H9 (cell line): Measurements from ENCODE around the gene EMX2. TPM values are rescaled to one million over a fixed set of nuclear protein-coding genes. Genes with fewer than 3 reads are reported as not detected.

ENCODE experiments used
- DNase-seq: peaks from one replicate; pipeline ENCODE4 v3.0.0-alpha.2; 2017
- H2AFZ ChIP-seq: one replicate; pipeline ENCODE4 v1.6.1; 2013; ENCODE audit warnings: mild to moderate bottlenecking, low read length, control low read depth, moderate library complexity
- H2AK5ac ChIP-seq: 2 replicates; pipeline ENCODE4 v1.6.1; 2013; ENCODE audit warnings: low read length, control low read depth, mixed read lengths; ENCODE audit not compliant: insufficient read length
- H2BK120ac ChIP-seq: one replicate; pipeline ENCODE4 v1.6.1; 2013; ENCODE audit warnings: low read depth, mild to moderate bottlenecking, low read length, control low read depth, inconsistent platforms; ENCODE audit not compliant: poor library complexity, severe bottlenecking
- H2BK12ac ChIP-seq: 2 replicates; pipeline ENCODE4 v1.6.1; 2013; ENCODE audit warnings: low read length, control low read depth, mixed read lengths, low read depth; ENCODE audit not compliant: insufficient read length
- H2BK15ac ChIP-seq: 2 replicates; pipeline ENCODE4 v1.6.1; 2013; ENCODE audit warnings: low read depth, low read length, control low read depth
- H2BK20ac ChIP-seq: one replicate; pipeline ENCODE4 v1.6.1; 2013; ENCODE audit warnings: low read depth, mild to moderate bottlenecking, low read length, control low read depth, inconsistent platforms; ENCODE audit not compliant: poor library complexity, severe bottlenecking
- H2BK5ac ChIP-seq: 2 replicates; pipeline ENCODE4 v1.6.1; 2013; ENCODE audit warnings: low read length, control low read depth, mixed read lengths; ENCODE audit not compliant: insufficient read length
- H3K14ac ChIP-seq: 2 replicates; pipeline ENCODE4 v1.6.1; 2013; ENCODE audit warnings: low read length, control low read depth; ENCODE audit not compliant: insufficient read depth
- H3K18ac ChIP-seq: 2 replicates; pipeline ENCODE4 v1.6.1; 2013; ENCODE audit warnings: low read depth, mild to moderate bottlenecking, mixed read lengths, low read length, control low read depth; ENCODE audit not compliant: insufficient read length
- H3K23ac ChIP-seq: 2 replicates; pipeline ENCODE4 v1.6.1; 2013; ENCODE audit warnings: low read length, control low read depth, mixed read lengths, low read depth; ENCODE audit not compliant: insufficient read length
- H3K23me2 ChIP-seq: 2 replicates; pipeline ENCODE4 v1.6.1; 2013; ENCODE audit warnings: low read depth, mild to moderate bottlenecking, mixed read lengths, low read length, control low read depth; ENCODE audit not compliant: insufficient read length, poor library complexity, severe bottlenecking
- H3K27ac ChIP-seq: 2 replicates; pipeline ENCODE4 v1.5.1; 2013; ENCODE audit warnings: low read length, control low read depth, mixed read lengths, low read depth; ENCODE audit not compliant: insufficient read length
- H3K27me3 ChIP-seq: 2 replicates; pipeline ENCODE4 v1.6.1; 2013; ENCODE audit warnings: low read length, control low read depth, inconsistent platforms; ENCODE audit not compliant: insufficient read depth
- H3K4ac ChIP-seq: 2 replicates; pipeline ENCODE4 v1.6.1; 2013; ENCODE audit warnings: low read depth, mild to moderate bottlenecking, control low read depth, inconsistent platforms, low read length, moderate library complexity
- H3K4me1 ChIP-seq: 2 replicates; pipeline ENCODE4 v1.6.1; 2013; ENCODE audit warnings: low read length, control low read depth, inconsistent platforms; ENCODE audit not compliant: insufficient read depth
- H3K4me2 ChIP-seq: 2 replicates; pipeline ENCODE4 v1.6.1; 2013; ENCODE audit warnings: low read length, control low read depth, mixed read lengths; ENCODE audit not compliant: insufficient read length, insufficient read depth
- H3K56ac ChIP-seq: 2 replicates; pipeline ENCODE4 v1.6.1; 2013; ENCODE audit warnings: low read depth, mild to moderate bottlenecking, mixed read lengths, low read length, control low read depth; ENCODE audit not compliant: insufficient read length
- H3K79me1 ChIP-seq: 2 replicates; pipeline ENCODE4 v1.6.1; 2013; ENCODE audit warnings: low read depth, mild to moderate bottlenecking, moderate library complexity, low read length, control low read depth, inconsistent platforms; ENCODE audit not compliant: insufficient read depth, poor library complexity, severe bottlenecking
- H3K79me2 ChIP-seq: 2 replicates; pipeline ENCODE4 v1.6.1; 2013; ENCODE audit warnings: low read length, control low read depth, inconsistent platforms; ENCODE audit not compliant: insufficient read depth
- H3K9ac ChIP-seq: 2 replicates; pipeline ENCODE4 v1.6.1; 2013; ENCODE audit warnings: low read length, control low read depth, mixed read lengths; ENCODE audit not compliant: insufficient read length; ENCODE audit errors: extremely low read depth
- H3K9me3 ChIP-seq: one replicate; pipeline ENCODE4 v1.6.1; 2013; ENCODE audit warnings: low read depth, low read length, inconsistent platforms; ENCODE audit not compliant: control insufficient read depth
- H3T11ph ChIP-seq: one replicate; pipeline ENCODE4 v1.6.1; 2013; ENCODE audit warnings: mild to moderate bottlenecking, low read length, control low read depth, inconsistent platforms
- H4K20me1 ChIP-seq: one replicate; pipeline ENCODE4 v1.6.1; 2013; ENCODE audit not compliant: control insufficient read depth, insufficient read length, insufficient read depth
- H4K5ac ChIP-seq: 2 replicates; pipeline ENCODE4 v1.6.1; 2013; ENCODE audit warnings: low read depth, mild to moderate bottlenecking, mixed read lengths, low read length, control low read depth; ENCODE audit not compliant: insufficient read length
- H4K8ac ChIP-seq: replicated peaks from 2 replicates; pipeline ENCODE4 v1.6.1; 2013; ENCODE audit warnings: low read length, control low read depth, mixed read lengths, low read depth; ENCODE audit not compliant: insufficient read length
- H4K91ac ChIP-seq: 2 replicates; pipeline ENCODE4 v1.6.1; 2013; ENCODE audit warnings: low read depth, mild to moderate bottlenecking, moderate library complexity, mixed read lengths, low read length, control low read depth; ENCODE audit not compliant: insufficient read length
- H3K27ac Mint-ChIP-seq, 3 experiments: 2 replicates in 2 of 3; 3 replicates in 1 of 3; pipeline ENCODE4 v1.8.0; 2020 to 2021; ENCODE audit warnings: mixed read lengths in 3 of 3, mild to moderate bottlenecking in 1 of 3, moderate library complexity in 1 of 3
- H3K27me3 Mint-ChIP-seq: 2 replicates; pipeline ENCODE4 v1.8.0; 2021; ENCODE audit warnings: low read depth, mild to moderate bottlenecking, moderate library complexity, mixed read lengths
- H3K36me3 Mint-ChIP-seq, 3 experiments: 2 replicates in 2 of 3; 3 replicates in 1 of 3; pipeline ENCODE4 v1.8.0; 2020 to 2021; ENCODE audit warnings: low read depth in 3 of 3, mixed read lengths in 3 of 3; ENCODE audit not compliant: insufficient read depth in 1 of 3
- H3K4me1 Mint-ChIP-seq, 2 experiments: 2 replicates each; pipeline ENCODE4 v1.8.0; 2020; ENCODE audit warnings: mixed read lengths in 2 of 2
- H3K4me3 Mint-ChIP-seq, 2 experiments: 2 replicates in 1 of 2; 3 replicates in 1 of 2; pipeline ENCODE4 v1.8.0; 2020 to 2021; ENCODE audit warnings: mild to moderate bottlenecking in 2 of 2, mixed read lengths in 2 of 2, moderate library complexity in 1 of 2
- H3K9me3 Mint-ChIP-seq, 2 experiments: 2 replicates in 1 of 2; 3 replicates in 1 of 2; pipeline ENCODE4 v1.8.0; 2020; ENCODE audit warnings: mild to moderate bottlenecking in 2 of 2, mixed read lengths in 2 of 2, moderate library complexity in 1 of 2
- WGBS: extraction: QIAGEN DNeasy Blood & Tissue Kit; methylation state at CpG from one replicate; pipeline ENCODE4 v1.1.7; 2013; ENCODE audit warnings: missing lambda C conversion rate, low lambda C conversion rate, mixed read lengths; ENCODE audit not compliant: insufficient read length; ENCODE audit errors: extremely low coverage; 5-methylcytosine and 5-hydroxymethylcytosine counted together
- total RNA-seq: library from RNA; stranded (reverse); gene quantifications from 2 replicates; pipeline ENCODE4 v1.2.1, GENCODE V29; 2021
- TF ChIP-seq, protein P1 (sequence below): fragments of 200-600 bp; sonication (generic); conservative IDR thresholded peaks from 3 replicates; pipeline ENCODE4 v1.8.0; 2021; ENCODE audit warnings: antibody characterized with exemption, mild to moderate bottlenecking

Gene EMX2
- total RNA-seq, 1 experiment from 2014 or later, result not detected

DNA sequence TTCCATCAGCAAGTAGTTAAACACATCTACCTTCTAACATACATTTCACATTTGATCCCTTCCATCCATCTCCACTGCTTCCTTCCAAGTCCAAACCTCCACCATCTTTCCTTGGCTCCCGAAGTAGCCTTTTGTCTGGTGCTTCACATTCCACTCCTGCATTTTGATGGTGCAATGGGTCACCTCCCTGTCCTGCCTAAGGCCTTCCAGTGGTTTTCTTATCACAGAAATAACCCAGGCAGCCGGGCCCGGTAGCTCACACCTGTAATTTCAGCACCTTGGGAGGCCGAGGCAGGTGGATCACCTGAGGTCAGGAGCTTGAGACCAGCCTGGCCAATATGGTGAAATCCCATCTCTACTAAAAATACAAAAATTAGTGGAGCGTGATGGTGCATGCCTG is 44.5 kb downstream of the EMX2 start:
- TF ChIP-seq, protein P1, sequence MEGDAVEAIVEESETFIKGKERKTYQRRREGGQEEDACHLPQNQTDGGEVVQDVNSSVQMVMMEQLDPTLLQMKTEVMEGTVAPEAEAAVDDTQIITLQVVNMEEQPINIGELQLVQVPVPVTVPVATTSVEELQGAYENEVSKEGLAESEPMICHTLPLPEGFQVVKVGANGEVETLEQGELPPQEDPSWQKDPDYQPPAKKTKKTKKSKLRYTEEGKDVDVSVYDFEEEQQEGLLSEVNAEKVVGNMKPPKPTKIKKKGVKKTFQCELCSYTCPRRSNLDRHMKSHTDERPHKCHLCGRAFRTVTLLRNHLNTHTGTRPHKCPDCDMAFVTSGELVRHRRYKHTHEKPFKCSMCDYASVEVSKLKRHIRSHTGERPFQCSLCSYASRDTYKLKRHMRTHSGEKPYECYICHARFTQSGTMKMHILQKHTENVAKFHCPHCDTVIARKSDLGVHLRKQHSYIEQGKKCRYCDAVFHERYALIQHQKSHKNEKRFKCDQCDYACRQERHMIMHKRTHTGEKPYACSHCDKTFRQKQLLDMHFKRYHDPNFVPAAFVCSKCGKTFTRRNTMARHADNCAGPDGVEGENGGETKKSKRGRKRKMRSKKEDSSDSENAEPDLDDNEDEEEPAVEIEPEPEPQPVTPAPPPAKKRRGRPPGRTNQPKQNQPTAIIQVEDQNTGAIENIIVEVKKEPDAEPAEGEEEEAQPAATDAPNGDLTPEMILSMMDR, result no peak
- H3T11ph ChIP-seq, result no peak overlapping the region
- H2BK5ac ChIP-seq, result no peak overlapping the region
- no peak overlapping the region for H3K4me3 Mint-ChIP-seq
- H3K4ac ChIP-seq, result no peak overlapping the region
- no peak overlapping the region for H4K8ac ChIP-seq
- no peak overlapping the region for H2BK12ac ChIP-seq
- H3K4me2 ChIP-seq, result no peak overlapping the region
- H2BK15ac ChIP-seq, result no peak overlapping the region
- H4K5ac ChIP-seq, result no peak overlapping the region
- H3K14ac ChIP-seq, result no peak overlapping the region
- no peaks in the 10 kb centered on the region for H3K4me1 ChIP-seq
- H3K27me3 ChIP-seq, result no peaks in the 10 kb centered on the region; the same call in 1 of the 2 replicates
- no peak overlapping the region for H2AFZ ChIP-seq
- no peaks in the 10 kb centered on the region for H3K9me3 ChIP-seq
- no peaks in the 10 kb centered on the region for H3K79me2 ChIP-seq
- no peak overlapping the region for H4K91ac ChIP-seq
- H4K20me1 ChIP-seq, result no peaks in the 10 kb centered on the region
- peaks cover 12% of the 10 kb centered on the region for H3K27me3 Mint-ChIP-seq
- no peaks in the 10 kb centered on the region for H3K36me3 Mint-ChIP-seq
- H3K23me2 ChIP-seq, result no peaks in the 10 kb centered on the region
- no peak overlapping the region for H3K9ac ChIP-seq
- H2AK5ac ChIP-seq, result no peak overlapping the region
- H3K27ac ChIP-seq, result no peak overlapping the region
- H3K27ac Mint-ChIP-seq, result no peak overlapping the region
- no peak overlapping the region for H3K23ac ChIP-seq
- no CpG with 5 or more reads among the region's 5 CpGs for WGBS
- no peak overlapping the region for H3K56ac ChIP-seq
- no peak overlapping the region for H2BK20ac ChIP-seq
- H3K79me1 ChIP-seq, result no peaks in the 10 kb centered on the region
- DNase-seq, result no peak
- no peak overlapping the region for H2BK120ac ChIP-seq
- H3K9me3 Mint-ChIP-seq, result 0 out of 5 replicates have a peak, but pooled peaks cover 0 to 2% of the 10 kb centered on the region in 2 experiments
- H3K18ac ChIP-seq, result no peak overlapping the region
- 0 out of 4 replicates have a peak, but pooled peaks cover 0 to 3% of the 10 kb centered on the region in 2 experiments for H3K4me1 Mint-ChIP-seq
